Kidney epithelial cell (primary cell): Measurements from ENCODE around the gene CTIF. TPM values are rescaled to one million over a fixed set of nuclear protein-coding genes. Genes with fewer than 3 reads are reported as not detected.

ENCODE experiments used
- DNase-seq: peaks from one replicate; pipeline ENCODE4 v3.0.0-alpha.2; 2010; ENCODE audit warnings: low read depth
- H3K27me3 ChIP-seq: 2 replicates; pipeline ENCODE4 v1.6.0; 2011; ENCODE audit warnings: low read length; ENCODE audit not compliant: control insufficient read depth, insufficient read depth
- H3K36me3 ChIP-seq: 2 replicates; pipeline ENCODE4 v1.5.1; 2011; ENCODE audit warnings: low read length; ENCODE audit not compliant: control insufficient read depth, insufficient read depth
- H3K4me3 ChIP-seq: 2 replicates; pipeline ENCODE4 v1.5.1; 2011; ENCODE audit warnings: low read depth, mild to moderate bottlenecking, control low read depth, low read length
- total RNA-seq: library from RNA; depleted of rRNA; stranded (reverse); fragments of >200 nt; gene quantifications from 2 replicates; pipeline ENCODE4 v1.2.3, GENCODE V29; 2015
- TF ChIP-seq, protein P1 (sequence below): IDR thresholded peaks from 2 replicates; pipeline ENCODE4 v1.5.1; 2011; ENCODE audit warnings: mild to moderate bottlenecking, moderate library complexity, low read length, control low read depth, inconsistent platforms; ENCODE audit not compliant: insufficient read depth, poor library complexity, severe bottlenecking

Gene CTIF
- total RNA-seq, 1 donor from 2014 or later, result 24.3 TPM

GRCh38 chr18:48776156-48776555 lies 237.3 kb downstream of the CTIF start:
- Histone ChIP-seq H3K4me3 (no peak overlapping the region), H3K36me3 (no peaks in the 10 kb centered on the region), H3K27me3 (no peaks in the 10 kb centered on the region)
- no peak for DNase-seq
- TF ChIP-seq, protein P1, sequence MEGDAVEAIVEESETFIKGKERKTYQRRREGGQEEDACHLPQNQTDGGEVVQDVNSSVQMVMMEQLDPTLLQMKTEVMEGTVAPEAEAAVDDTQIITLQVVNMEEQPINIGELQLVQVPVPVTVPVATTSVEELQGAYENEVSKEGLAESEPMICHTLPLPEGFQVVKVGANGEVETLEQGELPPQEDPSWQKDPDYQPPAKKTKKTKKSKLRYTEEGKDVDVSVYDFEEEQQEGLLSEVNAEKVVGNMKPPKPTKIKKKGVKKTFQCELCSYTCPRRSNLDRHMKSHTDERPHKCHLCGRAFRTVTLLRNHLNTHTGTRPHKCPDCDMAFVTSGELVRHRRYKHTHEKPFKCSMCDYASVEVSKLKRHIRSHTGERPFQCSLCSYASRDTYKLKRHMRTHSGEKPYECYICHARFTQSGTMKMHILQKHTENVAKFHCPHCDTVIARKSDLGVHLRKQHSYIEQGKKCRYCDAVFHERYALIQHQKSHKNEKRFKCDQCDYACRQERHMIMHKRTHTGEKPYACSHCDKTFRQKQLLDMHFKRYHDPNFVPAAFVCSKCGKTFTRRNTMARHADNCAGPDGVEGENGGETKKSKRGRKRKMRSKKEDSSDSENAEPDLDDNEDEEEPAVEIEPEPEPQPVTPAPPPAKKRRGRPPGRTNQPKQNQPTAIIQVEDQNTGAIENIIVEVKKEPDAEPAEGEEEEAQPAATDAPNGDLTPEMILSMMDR, result no peak

DNA sequence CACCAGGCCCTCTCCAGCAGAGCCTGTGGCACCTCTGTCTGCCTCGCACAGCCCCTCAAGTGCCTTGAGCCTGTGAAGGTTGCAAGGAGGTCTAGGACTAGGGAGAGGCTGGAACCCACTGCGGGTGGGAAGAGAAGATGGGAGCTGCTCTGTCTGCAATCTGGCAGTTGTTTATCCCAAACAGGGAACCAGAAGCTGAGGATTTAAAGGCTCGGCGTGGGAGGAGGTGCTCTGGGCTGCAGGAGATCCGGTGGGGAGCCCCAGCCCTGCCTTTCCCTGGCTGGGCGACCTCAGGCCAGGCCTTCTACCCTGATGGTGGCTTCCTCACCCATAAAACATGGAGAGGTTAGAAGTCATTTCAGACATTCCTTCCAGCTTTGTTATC lies 237.8 kb downstream of the CTIF start:
- no peak for DNase-seq
- TF ChIP-seq, protein P1, result no peak
- H3K36me3 ChIP-seq, result no peaks in the 10 kb centered on the region
- no peaks in the 10 kb centered on the region for H3K27me3 ChIP-seq
- H3K4me3 ChIP-seq, result no peak overlapping the region

DNA sequence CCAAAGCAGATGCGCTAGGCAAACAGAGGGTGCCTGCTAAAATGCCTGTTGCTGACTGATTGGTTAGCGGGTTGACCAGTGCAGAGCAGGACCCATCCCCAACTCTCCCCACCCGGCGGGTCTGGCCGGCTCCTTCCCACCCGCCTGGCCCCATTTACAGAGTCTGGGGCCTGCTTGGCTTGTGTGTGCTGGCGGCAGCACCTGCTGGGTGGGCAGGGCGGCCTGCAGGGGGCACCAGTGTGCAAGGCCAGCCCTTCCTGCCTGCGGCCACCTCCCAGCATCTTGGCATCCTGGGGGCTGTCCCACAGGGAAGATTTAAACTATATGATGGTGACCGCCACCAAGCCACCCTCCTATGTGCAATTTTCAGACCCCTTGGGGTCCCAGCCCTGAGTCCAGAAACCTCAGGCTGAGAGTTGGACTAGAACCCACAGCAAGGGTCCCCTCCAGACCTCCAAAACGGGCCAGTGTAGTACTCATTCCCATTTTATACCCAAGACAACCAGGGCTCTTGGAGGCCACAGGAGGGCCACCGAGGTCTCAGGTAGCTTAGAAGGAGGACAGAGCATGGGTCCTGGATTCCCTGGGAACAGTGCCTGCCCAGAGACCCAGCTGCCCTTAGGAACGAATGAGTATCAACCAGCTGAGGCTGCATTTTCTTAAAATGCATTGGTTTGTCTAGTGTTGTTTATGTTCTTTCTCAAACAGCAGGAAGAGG lies 238.4 kb downstream of the CTIF start:
- no peaks in the 10 kb centered on the region for H3K36me3 ChIP-seq
- no peak for DNase-seq
- H3K27me3 ChIP-seq, result no peaks in the 10 kb centered on the region
- H3K4me3 ChIP-seq, result no peak overlapping the region
- TF ChIP-seq, protein P1, result peak; percentile 93

GRCh38 chr18:48777744-48778116 lies 238.9 kb downstream of the CTIF start:
- Histone ChIP-seq H3K36me3 (no peaks in the 10 kb centered on the region), H3K4me3 (no peak overlapping the region), H3K27me3 (no peaks in the 10 kb centered on the region)
- TF ChIP-seq, protein P1, result no peak
- DNase-seq, result no peak

- Histone ChIP-seq H3K27me3 (no peaks in the 10 kb centered on the region), H3K4me3 (no peak overlapping the region), H3K36me3 (no peaks in the 10 kb centered on the region)
- no peak for DNase-seq
- TF ChIP-seq, protein P1, result no peak
These were observed 239.6 kb downstream of the CTIF start for GRCh38 chr18:48778344-48779011.

- TF ChIP-seq, protein P1, result no peak
- DNase-seq, result no peak
- no peaks in the 10 kb centered on the region for H3K36me3 ChIP-seq
- no peak overlapping the region for H3K4me3 ChIP-seq
- H3K27me3 ChIP-seq, result no peaks in the 10 kb centered on the region
These were observed 240.6 kb downstream of the CTIF start for GRCh38 chr18:48779462-48779861.
